HG03060 (cell line): ENCODE results near the gene C10orf62.
"Not testable (repeated sequence)": the region's sequence is repeated elsewhere in the genome, so short reads cannot be mapped to it uniquely, and the experiment has no call there.

Source experiments
- ATAC-seq: cut with Tn5 transposase; IDR thresholded peaks from one replicate; pipeline ENCODE4 v1.9.1; 2021; ENCODE audit warnings: low read depth, moderate number of reproducible peaks; ENCODE audit not compliant: unreplicated experiment

Gene C10orf62

DNA sequence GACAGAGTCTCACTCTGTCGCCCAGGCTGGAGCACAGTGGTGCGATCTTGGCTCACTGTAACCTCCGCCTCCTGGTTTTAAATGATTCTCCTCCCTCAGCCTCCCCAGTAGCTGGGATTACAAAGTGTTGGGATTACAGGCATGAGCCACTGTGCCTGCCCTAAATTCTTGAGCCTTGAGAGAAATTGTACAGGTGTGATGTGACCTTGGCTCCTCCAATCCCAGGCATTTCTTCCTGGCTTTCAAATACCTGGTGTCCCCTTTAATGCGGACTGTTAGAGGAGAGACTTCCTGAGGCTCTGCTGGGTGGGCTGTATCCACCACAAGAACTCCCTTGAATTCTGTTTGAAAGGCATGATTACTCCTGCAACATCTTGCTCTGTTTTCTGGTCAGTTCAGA, 28.8 kb downstream of the C10orf62 start:
- ATAC-seq, result no peak

DNA sequence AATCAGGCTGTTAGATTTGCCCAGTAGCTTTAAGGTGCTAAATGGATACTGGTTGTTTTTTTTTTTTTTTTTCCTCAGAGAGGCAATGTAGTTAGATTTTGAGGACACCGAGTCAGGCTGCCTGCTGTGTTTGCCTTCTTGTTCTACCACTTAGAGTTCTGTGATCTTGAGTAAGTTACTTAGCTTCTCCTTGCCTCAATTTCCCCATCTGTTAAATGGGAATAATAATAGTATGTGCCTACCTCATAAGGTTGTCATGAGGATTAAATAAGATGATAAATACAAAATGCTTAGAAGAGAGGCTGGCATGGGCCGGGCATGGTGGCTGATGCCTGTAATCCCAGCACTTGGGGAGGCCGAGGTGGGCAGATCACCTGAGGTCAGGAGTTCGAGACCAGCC, 29.2 kb downstream of the C10orf62 start:
- ATAC-seq, result no peak

DNA sequence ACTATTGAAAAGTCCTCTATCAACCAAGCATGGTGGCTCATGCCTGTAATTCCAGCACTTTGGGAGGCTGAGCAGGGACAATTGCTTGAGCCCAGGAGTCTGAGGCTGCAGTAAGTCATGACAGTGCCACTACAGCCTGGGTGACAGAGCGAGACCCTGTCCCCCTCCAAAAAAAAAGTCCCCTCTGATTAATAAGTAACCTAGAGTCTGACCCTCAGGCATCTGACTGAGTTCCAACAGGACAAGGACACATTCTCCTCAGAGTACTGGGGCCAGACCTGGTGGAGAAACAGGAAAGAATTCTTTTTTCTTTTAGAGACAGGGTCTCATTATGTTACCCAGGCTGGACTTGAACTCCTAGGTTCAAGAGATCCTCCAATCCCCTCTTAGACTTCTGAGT, 33.8 kb downstream of the C10orf62 start:
- ATAC-seq, result no peak

DNA sequence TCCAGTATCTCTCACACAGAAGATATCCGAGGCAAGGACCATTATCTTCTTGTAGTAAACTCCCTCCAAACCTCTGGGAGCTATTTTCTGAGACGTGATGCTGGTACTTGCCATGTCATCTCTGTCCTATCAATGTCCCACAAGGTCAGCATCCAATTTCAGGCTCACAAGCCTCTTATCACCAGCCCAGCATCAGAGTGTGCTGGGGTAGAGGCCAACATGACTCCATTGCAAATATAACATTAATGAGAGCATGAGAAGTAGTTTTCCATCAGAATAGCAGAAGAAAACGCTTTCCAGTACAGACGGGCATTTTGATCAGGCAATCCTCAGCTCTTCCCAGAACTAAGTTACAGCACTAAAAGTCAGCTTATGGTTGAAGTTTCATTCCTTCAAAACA, 38.2 kb downstream of the C10orf62 start:
- no peak for ATAC-seq

DNA sequence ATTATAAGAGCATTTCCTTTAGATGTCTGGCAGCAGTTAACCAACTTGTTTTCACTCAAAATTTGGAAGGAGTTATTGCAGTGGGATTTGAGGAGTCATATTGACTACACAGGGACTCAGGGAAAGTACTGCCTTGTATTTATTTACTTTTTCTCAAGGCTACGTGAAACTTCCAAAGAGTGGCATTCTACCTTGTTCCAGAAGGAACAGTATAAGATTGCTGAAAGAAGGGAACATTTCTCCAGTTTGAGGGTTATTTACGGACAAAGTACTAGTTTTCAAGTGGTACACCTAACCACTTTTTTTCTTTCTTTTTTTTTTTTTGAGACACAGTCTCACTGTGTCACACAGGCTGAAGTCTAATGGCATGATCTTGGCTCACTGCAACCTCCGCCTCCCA, 38.7 kb downstream of the C10orf62 start:
- ATAC-seq, result no peak

DNA sequence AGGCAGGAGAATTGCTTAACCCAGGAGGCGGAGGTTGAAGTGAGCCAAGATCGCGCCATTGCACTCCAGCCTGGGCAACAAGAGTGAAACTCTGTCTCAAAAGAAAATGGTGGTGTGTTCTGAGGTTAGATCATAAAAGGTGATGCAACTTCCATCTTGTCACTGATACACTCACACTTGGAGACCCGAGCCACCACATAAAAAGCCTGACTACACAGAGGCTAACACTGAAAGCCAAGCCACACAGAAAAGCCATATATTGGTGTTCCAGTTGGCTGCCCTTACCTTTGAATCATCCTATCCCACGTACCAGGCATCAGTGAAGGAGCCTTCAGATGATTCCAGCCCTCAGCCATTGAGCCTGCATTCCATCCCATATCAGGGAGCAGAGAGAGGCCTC, 39.8 kb downstream of the C10orf62 start:
- no peak for ATAC-seq

DNA sequence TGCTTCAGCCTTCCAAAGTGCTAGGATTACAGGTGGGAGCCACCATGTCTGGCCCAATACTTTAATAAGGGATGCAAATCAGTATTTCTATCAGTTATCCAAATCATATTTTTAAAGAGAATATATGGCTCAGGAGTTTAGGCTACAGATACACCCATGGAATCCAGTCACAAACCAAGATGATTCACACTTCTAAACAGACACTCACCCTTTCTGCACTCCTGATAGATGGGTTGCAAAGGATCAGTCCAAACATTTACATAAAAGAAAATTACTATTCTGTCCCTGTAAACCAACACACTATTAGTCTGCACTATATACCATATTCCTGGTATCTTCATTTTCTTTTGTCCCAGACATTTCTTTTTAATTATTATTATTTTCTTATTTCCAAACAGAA, 41.6 kb downstream of the C10orf62 start:
- no peak for ATAC-seq

DNA sequence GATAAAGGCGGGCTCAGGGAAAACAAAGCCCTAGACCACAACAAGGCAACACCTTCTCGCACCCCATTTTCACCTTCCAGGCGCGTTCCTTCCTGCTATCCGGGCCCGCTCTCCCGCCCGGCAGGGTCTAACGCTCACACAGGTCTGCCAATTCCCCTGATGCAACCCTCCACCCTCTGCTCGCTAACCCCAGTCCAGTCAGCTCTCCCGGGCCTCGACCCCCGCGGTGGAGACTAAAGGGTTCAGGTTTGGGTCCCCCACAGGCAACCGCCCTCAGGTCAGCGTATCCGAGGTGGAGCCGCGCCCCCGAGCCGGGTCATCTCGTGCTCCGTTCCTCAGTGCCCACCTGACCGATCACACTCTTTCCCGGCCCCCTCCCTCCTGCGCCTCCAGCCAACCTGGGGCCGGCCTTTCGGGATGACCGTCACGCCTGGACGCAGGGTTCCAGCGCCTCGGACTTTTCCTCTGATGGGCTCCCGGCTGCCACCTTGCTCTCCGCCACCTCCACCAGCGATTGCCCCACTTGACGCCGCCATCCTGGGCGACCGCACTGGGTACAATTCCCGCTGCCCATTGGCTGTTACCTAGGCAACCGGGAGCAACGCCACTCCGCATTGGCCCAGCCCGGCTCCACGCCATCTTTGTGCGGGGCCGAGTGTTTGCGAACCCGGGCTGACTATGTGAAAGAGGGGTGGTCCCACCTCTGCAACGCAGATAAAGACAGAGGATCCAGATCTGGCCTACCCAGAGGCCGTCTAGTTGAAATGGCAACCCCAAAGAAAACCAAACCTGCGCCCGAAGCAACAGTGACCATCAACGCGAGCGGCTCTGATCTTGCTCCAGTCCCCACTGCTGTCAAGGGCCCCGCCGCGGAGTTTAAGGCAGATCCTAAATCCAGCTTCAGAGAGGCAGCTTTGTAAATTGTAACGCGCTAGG, 43.7 kb downstream of the C10orf62 start, which contains the start of gene MORN4:
MORN4 (minus strand) TSS at position 552 of the 936 bp plus-strand sequence. CDS start 13,847 bp downstream, outside the sequence.
- peak; percentile 91 for ATAC-seq

DNA sequence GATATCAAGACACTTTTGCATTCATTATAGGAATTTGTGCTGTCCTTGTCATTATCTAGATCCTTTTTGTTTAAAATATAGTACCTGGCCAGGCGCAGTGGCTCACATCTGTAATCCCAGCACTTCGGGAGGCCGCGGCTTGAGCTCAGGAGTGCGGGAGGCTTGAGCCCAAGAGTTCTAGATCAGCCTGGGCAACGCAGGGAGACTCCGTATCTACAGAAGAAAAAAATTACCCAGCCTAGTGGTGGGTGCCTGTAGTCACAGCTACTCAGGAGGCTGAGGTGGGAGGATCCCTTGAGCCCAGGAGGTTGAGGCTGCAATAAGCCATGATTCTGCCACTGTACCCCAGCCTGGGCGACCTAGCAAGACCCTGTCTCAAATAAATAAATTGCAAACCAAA, 44.4 kb downstream of the C10orf62 start:
- ATAC-seq, result no peak

DNA sequence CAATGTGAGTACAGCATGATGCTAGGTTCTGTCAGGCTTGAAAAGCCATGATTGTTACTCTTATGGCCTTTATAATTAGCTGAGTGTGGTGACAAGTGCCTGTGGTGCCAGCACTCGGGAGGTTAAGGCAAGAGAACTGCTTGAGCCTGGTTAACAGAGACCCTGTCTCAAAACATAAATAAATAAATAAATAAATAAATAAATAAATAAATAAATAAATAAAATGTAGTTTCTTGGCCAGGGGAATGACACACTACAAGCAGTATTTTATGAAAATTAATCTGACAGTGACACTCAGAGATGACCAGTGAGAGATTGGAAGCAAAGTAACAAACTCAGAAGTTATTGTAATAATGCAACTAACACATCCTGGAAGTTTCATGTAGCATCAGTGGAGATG, 46.1 kb downstream of the C10orf62 start:
- no peak for ATAC-seq

DNA sequence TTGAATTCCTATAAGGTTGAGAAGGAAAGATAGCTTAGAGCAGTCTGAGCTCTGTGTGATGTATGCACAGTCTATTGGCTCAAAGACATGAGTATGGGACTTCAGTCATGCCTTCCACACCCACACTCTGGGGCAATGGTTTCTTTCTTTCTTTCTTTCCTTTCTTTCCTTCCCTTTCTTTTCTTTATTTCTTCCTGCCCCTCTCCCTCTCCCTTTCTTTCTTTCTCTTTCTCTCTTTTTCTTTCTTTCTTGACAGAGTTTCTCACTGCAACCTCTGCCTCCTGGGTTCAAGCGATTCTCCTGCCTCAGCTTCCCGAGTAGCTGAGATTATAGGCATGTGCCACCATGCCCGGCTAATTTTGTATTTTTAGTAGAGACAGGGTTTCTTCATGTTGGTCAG, 49.6 kb downstream of the C10orf62 start:
- ATAC-seq, result not testable (repeated sequence)

DNA sequence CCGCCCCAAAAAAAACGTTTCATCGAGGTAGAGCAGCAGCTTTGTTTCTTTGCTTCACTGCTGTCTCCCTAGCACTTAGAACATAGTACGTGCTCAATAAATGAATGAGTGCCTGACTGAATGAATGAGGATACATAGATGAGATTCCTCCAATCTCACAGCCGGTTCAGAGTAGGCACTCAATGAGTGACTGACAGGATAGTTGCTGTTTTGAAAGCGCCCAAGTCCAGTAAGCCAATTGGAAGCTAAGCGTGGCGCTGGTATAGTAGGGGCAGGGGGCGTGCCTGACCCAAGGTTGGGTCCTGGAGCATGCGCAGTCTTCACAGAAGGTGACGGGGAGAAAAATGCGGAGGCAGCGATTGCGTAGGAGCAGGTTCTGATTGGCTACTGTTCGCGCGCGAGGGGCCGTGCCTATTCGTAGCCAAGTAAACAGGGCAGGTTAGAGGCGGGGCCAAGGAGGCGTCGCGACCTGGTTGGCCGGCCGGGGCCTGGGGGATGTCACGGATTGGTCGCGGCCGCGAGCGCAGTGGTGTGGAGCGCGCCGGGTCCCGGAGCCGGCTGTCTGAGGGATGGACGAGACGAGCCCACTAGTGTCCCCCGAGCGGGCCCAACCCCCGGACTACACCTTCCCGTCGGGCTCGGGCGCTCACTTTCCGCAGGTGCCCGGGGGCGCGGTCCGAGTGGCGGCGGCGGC, 50.8 kb downstream of the C10orf62 start, which contains the start of gene PI4K2A:
PI4K2A (plus strand) TSS at position 498 of the 694 bp plus-strand sequence; CDS start at position 570, 72 bp downstream.
- peak; percentile 93 for ATAC-seq
